GM23338 (cell line): ENCODE results near the gene GNB1. TPM values are rescaled to one million over a fixed set of nuclear protein-coding genes. Genes with fewer than 3 reads are reported as not detected.

Experiments
- ATAC-seq: fragments of 200-7000 bp; cut with Tn5 transposase; 3 replicates; pipeline ENCODE4 v1.9.1; 2020
- DNase-seq: peaks from one replicate; pipeline ENCODE4 v3.0.0-alpha.2; 2015; ENCODE audit warnings: low spot score
- H2AFZ ChIP-seq: fragments of 200-600 bp; sonication (generic); 2 replicates; pipeline ENCODE4 v1.8.0; 2016; ENCODE audit warnings: antibody characterized with exemption, mild to moderate bottlenecking, moderate library complexity
- H3F3A ChIP-seq: fragments of 200-600 bp; sonication (generic); replicated peaks from 2 replicates; pipeline ENCODE4 v1.8.0; 2017; ENCODE audit warnings: antibody characterized with exemption, mixed run types, low read depth
- H3K27ac ChIP-seq: fragments of 200-600 bp; sonication (generic); 2 replicates; pipeline ENCODE4 v1.6.1; 2016; ENCODE audit warnings: low read depth
- H3K27me3 ChIP-seq: fragments of 200-600 bp; sonication (generic); 2 replicates; pipeline ENCODE4 v1.8.0; 2016; ENCODE audit warnings: mild to moderate bottlenecking, mixed run types, moderate library complexity; ENCODE audit not compliant: insufficient read depth
- H3K36me3 ChIP-seq: fragments of 200-600 bp; sonication (generic); 2 replicates; pipeline ENCODE4 v1.8.0; 2016; ENCODE audit warnings: mild to moderate bottlenecking; ENCODE audit not compliant: insufficient read depth
- H3K4me1 ChIP-seq: fragments of 200-600 bp; sonication (generic); 2 replicates; pipeline ENCODE4 v1.8.0; 2016; ENCODE audit warnings: mild to moderate bottlenecking, moderate library complexity; ENCODE audit not compliant: insufficient read depth
- H3K4me2 ChIP-seq: fragments of 200-600 bp; sonication (generic); 2 replicates; pipeline ENCODE4 v1.7.1; 2017; ENCODE audit warnings: mixed run types
- H3K4me3 ChIP-seq: fragments of 200-600 bp; sonication (generic); 2 replicates; pipeline ENCODE4 v1.6.1; 2016; ENCODE audit warnings: mixed run types
- H3K79me2 ChIP-seq: fragments of 200-600 bp; sonication (generic); replicated peaks from 2 replicates; pipeline ENCODE4 v1.8.0; 2017; ENCODE audit warnings: mild to moderate bottlenecking; ENCODE audit not compliant: insufficient read depth
- H3K9me2 ChIP-seq: fragments of 200-600 bp; sonication (generic); 2 replicates; pipeline ENCODE4 v1.8.0; 2017; ENCODE audit not compliant: insufficient read depth
- H4K20me1 ChIP-seq: fragments of 200-600 bp; sonication (generic); replicated peaks from 2 replicates; pipeline ENCODE4 v1.8.0; 2017; ENCODE audit warnings: mild to moderate bottlenecking; ENCODE audit not compliant: insufficient read depth
- H3K27ac Mint-ChIP-seq: 2 replicates; pipeline ENCODE4 v1.8.0; 2020; ENCODE audit warnings: inconsistent platforms, mild to moderate bottlenecking, moderate library complexity, mixed read lengths
- H3K27me3 Mint-ChIP-seq: 3 replicates; pipeline ENCODE4 v1.8.0; 2022; ENCODE audit warnings: low read depth, mild to moderate bottlenecking, moderate library complexity, mixed read lengths, inconsistent platforms; ENCODE audit not compliant: insufficient read depth, poor library complexity
- H3K36me3 Mint-ChIP-seq: 3 replicates; pipeline ENCODE4 v1.8.0; 2021; ENCODE audit warnings: low read depth, mild to moderate bottlenecking, inconsistent platforms, moderate library complexity, mixed read lengths
- H3K4me1 Mint-ChIP-seq: 3 replicates; pipeline ENCODE4 v1.8.0; 2020; ENCODE audit warnings: mild to moderate bottlenecking, inconsistent platforms, mixed read lengths
- H3K4me3 Mint-ChIP-seq: 3 replicates; pipeline ENCODE4 v1.8.0; 2021; ENCODE audit warnings: moderate library complexity, mild to moderate bottlenecking, inconsistent platforms, mixed read lengths
- H3K9me3 Mint-ChIP-seq: 3 replicates; pipeline ENCODE4 v1.8.0; 2020; ENCODE audit warnings: moderate library complexity, mild to moderate bottlenecking, inconsistent platforms, mixed read lengths
- CREB1 ChIP-seq: fragments of 250-450 bp; sonication (Bioruptor Pico); IDR thresholded peaks from 2 replicates; pipeline ENCODE4 v1.5.0; 2020; ENCODE audit warnings: low read depth, mild to moderate bottlenecking, moderate library complexity
- CTCF ChIP-seq, 2 experiments: fragments of 200-600 bp in 1 of 2; sonication (generic) in 1 of 2; conservative IDR thresholded peaks; 2 replicates each; pipeline versions ENCODE4 v1.5.1 to v1.6.1; 2016 to 2017; ENCODE audit warnings: antibody characterized with exemption in 2 of 2, low read depth in 2 of 2, mild to moderate bottlenecking in 2 of 2, moderate library complexity in 1 of 2
- EZH2 ChIP-seq: fragments of 200-600 bp; sonication (generic); IDR thresholded peaks from one replicate; pipeline ENCODE4 v1.8.0; 2017; ENCODE audit warnings: antibody characterized with exemption, mild to moderate bottlenecking, low read depth; ENCODE audit not compliant: unreplicated experiment
- EZH2phosphoT487 ChIP-seq: fragments of 200-600 bp; sonication (generic); IDR thresholded peaks from one replicate; pipeline ENCODE4 v1.8.1; 2018; ENCODE audit warnings: antibody characterized with exemption; ENCODE audit not compliant: unreplicated experiment
- JUNB ChIP-seq: IDR thresholded peaks from one replicate; pipeline ENCODE4 v1.6.1; 2016; ENCODE audit warnings: antibody characterized with exemption; ENCODE audit not compliant: unreplicated experiment
- NANOG ChIP-seq: IDR thresholded peaks from 2 replicates; pipeline ENCODE4 v1.6.1; 2016; ENCODE audit warnings: antibody characterized with exemption, borderline replicate concordance
- POLR2AphosphoS5 ChIP-seq: IDR thresholded peaks from 2 replicates; pipeline ENCODE4 v1.6.1; 2016; ENCODE audit warnings: antibody characterized with exemption, low read depth
- REST ChIP-seq: IDR thresholded peaks from one replicate; pipeline ENCODE4 v1.6.1; 2018; ENCODE audit warnings: antibody characterized with exemption; ENCODE audit not compliant: unreplicated experiment
- STAT1 ChIP-seq: IDR thresholded peaks from one replicate; pipeline ENCODE4 v1.6.1; 2016; ENCODE audit warnings: antibody characterized with exemption; ENCODE audit not compliant: unreplicated experiment
- ZNF114 ChIP-seq: fragments of 250-450 bp; sonication (Bioruptor Pico); IDR thresholded peaks from 2 replicates; pipeline ENCODE4 v1.5.0; 2020; ENCODE audit warnings: mild to moderate bottlenecking, moderate library complexity
- ZNF331 ChIP-seq: fragments of 250-450 bp; sonication (Bioruptor Pico); IDR thresholded peaks from 2 replicates; pipeline ENCODE4 v1.5.0; 2020; ENCODE audit warnings: low read depth, mild to moderate bottlenecking, moderate library complexity
- polyA plus RNA-seq: library from polyadenylated mRNA; unstranded; fragments of >200 nt; fragmentation: Nextera tagmentation; extraction: Ambion mirVana; gene quantifications from 2 replicates; pipeline ENCODE4 v1.2.1, GENCODE V29; 2016
- total RNA-seq: library from RNA; depleted of rRNA; stranded (reverse); fragments of >200 nt; shearing (Covaris generic); gene quantifications from 2 replicates; pipeline ENCODE4 v1.2.3, GENCODE V29; 2014
- TF ChIP-seq, protein P1 (sequence below): IDR thresholded peaks from 2 replicates; pipeline ENCODE4 v1.6.1; 2016; ENCODE audit warnings: antibody characterized with exemption

GNB1 gene
- total and polyA plus RNA-seq, 2 experiments from 2014 or later, result 65.4 to 138 TPM

DNA sequence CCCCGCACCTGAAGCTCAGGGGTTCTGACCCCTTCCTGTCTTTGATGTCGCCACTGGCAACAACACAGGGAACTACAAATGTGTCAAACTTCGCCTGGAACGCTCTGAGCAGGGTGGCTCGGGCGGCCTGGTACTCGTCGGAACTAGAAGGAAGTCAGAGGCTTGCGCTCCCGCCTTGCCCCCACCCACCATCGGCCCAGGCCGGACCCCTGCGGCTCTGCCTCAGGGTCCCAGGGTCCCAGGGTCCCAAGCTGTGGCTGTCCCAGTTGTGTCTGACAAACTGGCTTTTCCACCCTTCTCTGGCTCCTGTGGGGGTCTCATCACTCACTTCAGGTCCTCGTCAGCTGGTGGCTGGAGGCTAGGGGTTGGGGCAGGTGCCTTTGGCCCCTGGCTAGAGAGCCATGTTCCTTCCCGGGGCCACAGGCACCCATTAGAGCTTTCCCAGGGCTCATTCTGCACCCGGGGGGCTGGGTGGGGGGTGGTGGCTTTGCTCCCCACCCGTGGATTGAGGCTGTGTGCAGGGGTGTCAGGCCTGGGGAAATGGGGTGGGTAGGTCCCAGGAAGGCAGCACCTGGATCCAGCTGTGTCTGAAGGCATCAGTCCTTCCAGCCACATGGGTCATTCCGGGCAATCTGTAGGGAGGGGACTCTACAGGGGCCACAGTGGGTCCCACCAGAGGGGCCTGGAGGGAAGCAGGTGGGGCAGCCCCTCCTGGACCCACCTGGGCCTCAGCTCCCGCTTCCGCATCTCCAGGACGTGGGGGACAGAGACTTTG is 36.2 kb upstream of the GNB1 start:
- no peaks in the 10 kb centered on the region; the same call in 2 of the 3 replicates for H3K4me1 Mint-ChIP-seq

More for the DNA sequence above, 36.2 kb upstream of the GNB1 start:
- no peak overlapping the region for H2AFZ ChIP-seq
- Mint-ChIP-seq H3K27me3 (peaks cover 5% of the 10 kb centered on the region), H3K27ac (no peak overlapping the region), H3K36me3 (no peaks in the 10 kb centered on the region), H3K9me3 (peaks cover 12% of the 10 kb centered on the region), H3K4me3 (no peak overlapping the region)
- 0 out of 2 replicates have a peak, but pooled peaks cover 3% of the 10 kb centered on the region for H3F3A ChIP-seq
- H3K36me3 ChIP-seq, result no peaks in the 10 kb centered on the region
- no peak for DNase-seq
- H3K9me2 ChIP-seq, result no peaks in the 10 kb centered on the region
- H4K20me1 ChIP-seq, result no peaks in the 10 kb centered on the region
- TF ChIP-seq REST, result no peak
- TF ChIP-seq CTCF (conservative IDR thresholded peaks at IDR 0.05; ENCODE audit: low read depth in 2 of 2), result no peak
- no peak for TF ChIP-seq EZH2
- TF ChIP-seq, protein P1, sequence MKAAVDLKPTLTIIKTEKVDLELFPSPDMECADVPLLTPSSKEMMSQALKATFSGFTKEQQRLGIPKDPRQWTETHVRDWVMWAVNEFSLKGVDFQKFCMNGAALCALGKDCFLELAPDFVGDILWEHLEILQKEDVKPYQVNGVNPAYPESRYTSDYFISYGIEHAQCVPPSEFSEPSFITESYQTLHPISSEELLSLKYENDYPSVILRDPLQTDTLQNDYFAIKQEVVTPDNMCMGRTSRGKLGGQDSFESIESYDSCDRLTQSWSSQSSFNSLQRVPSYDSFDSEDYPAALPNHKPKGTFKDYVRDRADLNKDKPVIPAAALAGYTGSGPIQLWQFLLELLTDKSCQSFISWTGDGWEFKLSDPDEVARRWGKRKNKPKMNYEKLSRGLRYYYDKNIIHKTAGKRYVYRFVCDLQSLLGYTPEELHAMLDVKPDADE, result no peak
- no peak for TF ChIP-seq JUNB
- no peak for TF ChIP-seq STAT1
- no peak for TF ChIP-seq CREB1
- no peak for TF ChIP-seq ZNF114 (CRISPR knock-in tag)
- no peak for TF ChIP-seq ZNF331 (CRISPR knock-in tag)
- TF ChIP-seq EZH2phosphoT487, result no peak
- TF ChIP-seq POLR2AphosphoS5, result no peak
- no peak for TF ChIP-seq NANOG
- H3K4me2 ChIP-seq, result no peak overlapping the region
- ATAC-seq, result no peak
- H3K27me3 ChIP-seq, result no peaks in the 10 kb centered on the region
- no peak overlapping the region for H3K4me3 ChIP-seq
- no peaks in the 10 kb centered on the region for H3K4me1 ChIP-seq
- no peak overlapping the region for H3K27ac ChIP-seq
- H3K79me2 ChIP-seq, result no peaks in the 10 kb centered on the region
